HG02970 (cell line): ENCODE data around the gene ZNF316.

ENCODE experiments used
- ATAC-seq: cut with Tn5 transposase; IDR thresholded peaks from one replicate; pipeline ENCODE4 v1.9.1; 2021; ENCODE audit warnings: mild to moderate bottlenecking, moderate library complexity, moderate number of reproducible peaks; ENCODE audit not compliant: unreplicated experiment, low FRiP score

ZNF316 gene

DNA sequence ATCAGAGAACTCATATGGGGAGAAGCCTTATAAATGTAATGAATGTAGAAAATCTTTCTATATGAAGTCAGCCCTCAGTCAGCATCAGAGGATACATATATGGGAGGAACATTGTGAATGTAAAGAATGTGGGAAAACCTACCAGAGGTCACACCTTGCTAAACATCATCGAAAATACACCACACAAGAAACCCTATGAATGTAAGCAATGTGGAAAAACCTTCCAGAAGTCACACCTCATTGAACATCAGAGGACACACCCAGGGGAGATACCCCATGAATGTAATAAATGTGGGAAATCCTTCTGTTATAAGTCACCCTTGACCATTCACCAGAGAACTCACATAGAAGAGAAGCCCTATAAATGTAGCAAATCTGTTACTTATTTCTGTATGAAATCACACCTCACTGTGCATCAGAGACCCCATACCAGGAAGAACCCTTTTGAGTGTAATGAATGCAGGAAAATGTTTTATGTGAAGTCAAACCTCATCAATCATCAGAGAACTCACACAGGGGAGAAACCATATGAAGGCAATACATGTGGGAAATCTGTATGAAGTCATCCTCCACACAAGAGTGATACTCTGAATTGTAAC is 38.8 kb downstream of the ZNF316 start:
- no peak for ATAC-seq

DNA sequence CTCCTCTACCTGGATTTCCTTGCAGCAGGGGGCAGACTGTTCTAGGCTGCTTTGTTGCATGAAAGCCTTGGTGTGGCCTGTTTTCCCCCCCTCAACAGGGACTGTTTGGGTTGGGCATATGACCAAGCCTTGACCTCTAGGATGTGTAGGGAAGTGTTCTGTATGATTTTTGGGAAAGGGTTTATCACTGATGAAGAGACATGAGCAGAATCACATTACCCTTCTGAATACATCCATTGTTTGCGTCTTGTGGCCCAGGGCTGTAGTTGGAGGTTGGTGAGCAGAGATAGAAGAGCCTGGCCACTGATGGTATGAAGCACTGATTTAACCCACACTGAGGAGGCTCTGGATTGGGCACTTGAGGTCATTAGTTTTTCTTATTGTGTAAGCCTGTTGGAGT is 43.0 kb downstream of the ZNF316 start:
- ATAC-seq: no peak

GRCh38 chr7:6691103-6691502 is 54.0 kb downstream of the ZNF316 start:
- ATAC-seq: no peak

DNA sequence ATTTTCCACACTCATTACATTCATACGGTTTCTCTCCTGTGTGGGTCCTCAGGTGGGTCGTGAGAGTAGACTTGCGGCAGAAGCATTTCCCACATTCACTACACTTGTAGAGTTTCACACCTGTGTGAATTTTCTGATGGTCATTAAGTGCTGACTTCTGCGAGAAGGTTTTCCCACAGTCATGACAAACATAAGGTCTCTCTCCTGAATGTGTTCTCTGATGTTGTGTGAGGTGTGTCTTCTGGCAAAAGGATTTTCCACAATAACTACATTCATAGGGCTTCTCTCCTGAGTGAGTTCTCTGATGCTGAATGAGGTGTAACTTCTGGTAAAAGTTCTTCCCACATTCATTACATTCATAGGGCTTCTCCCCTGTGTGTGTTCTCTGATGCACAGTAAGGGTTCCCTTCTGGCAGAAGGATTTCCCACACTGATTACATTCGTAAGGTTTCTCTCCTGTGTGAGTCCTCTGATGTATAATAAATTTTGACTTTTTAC is 54.5 kb downstream of the ZNF316 start:
- ATAC-seq: no peak

DNA sequence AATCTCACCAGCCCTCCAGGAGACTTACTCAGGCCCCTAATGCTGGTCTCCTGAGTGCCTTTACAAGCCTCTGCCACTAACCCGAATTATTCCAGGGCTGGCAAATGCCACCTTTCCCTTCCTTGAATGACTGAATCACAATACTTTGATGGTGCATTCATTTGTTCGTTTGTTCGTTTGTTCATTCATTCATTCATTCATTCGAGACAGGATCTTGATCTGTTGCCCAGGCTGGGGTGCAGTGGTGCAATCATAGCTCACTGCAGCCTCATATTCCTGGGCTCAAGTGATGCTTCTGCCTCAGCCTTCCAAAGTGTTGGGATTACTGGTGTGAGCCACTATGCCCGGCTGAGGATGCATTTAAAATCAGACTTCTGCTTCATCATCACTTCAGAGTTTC is 63.7 kb downstream of the ZNF316 start:
- no peak for ATAC-seq

- no peak for ATAC-seq
Observed at GRCh38 chr7:6701860-6702259, 64.7 kb downstream of the ZNF316 start.
